Liver (tissue), 9 donors: Measurements from ENCODE around the gene PASK. TPM values are rescaled to one million over a fixed set of nuclear protein-coding genes. Genes with fewer than 3 reads are reported as not detected.

Experiments used
- DNase-seq: peaks from one replicate; pipeline ENCODE4 v3.0.0-alpha.2; 2017; ENCODE audit warnings: low spot score
- H3K27ac ChIP-seq, 2 donors: one replicate each; pipeline ENCODE4 v1.7.0; 2013; ENCODE audit warnings: inconsistent platforms in 2 of 2, low read length in 2 of 2, control low read depth in 1 of 2, low read depth in 1 of 2, mild to moderate bottlenecking in 1 of 2
- H3K27me3 ChIP-seq, 4 donors: one replicate each; pipeline versions ENCODE4 v1.6.1 to v1.7.0; 2013; ENCODE audit warnings: low read length in 3 of 4, inconsistent platforms in 1 of 4, mild to moderate bottlenecking in 1 of 4, moderate library complexity in 1 of 4; ENCODE audit not compliant: control insufficient read depth in 4 of 4, insufficient read depth in 4 of 4
- H3K36me3 ChIP-seq, 4 donors: one replicate each; pipeline versions ENCODE4 v1.6.1 to v1.7.0; 2013; ENCODE audit warnings: low read length in 3 of 4, mild to moderate bottlenecking in 3 of 4, low read depth in 1 of 4, moderate library complexity in 1 of 4; ENCODE audit not compliant: control insufficient read depth in 4 of 4, insufficient read depth in 3 of 4
- H3K4me1 ChIP-seq, 4 donors: one replicate each; pipeline versions ENCODE4 v1.6.1 to v1.7.0; 2013; ENCODE audit warnings: low read length in 3 of 4, mild to moderate bottlenecking in 3 of 4, moderate library complexity in 1 of 4; ENCODE audit not compliant: control insufficient read depth in 4 of 4, insufficient read depth in 4 of 4
- H3K4me3 ChIP-seq, 3 donors: one replicate each; pipeline versions ENCODE4 v1.6.1 to v1.7.0; 2013; ENCODE audit warnings: low read length in 3 of 3, control low read depth in 1 of 3, low read depth in 1 of 3, mild to moderate bottlenecking in 1 of 3
- H3K9ac ChIP-seq, 2 donors: one replicate each; pipeline ENCODE4 v1.7.0; 2013; ENCODE audit warnings: low read length in 2 of 2, mild to moderate bottlenecking in 2 of 2, moderate library complexity in 2 of 2, control low read depth in 1 of 2, low read depth in 1 of 2
- H3K9me3 ChIP-seq, 4 donors: one replicate each; pipeline versions ENCODE4 v1.6.1 to v1.7.0; 2013; ENCODE audit warnings: low read length in 3 of 4; ENCODE audit not compliant: control insufficient read depth in 4 of 4
- ATF3 ChIP-seq: IDR thresholded peaks from 2 replicates; pipeline ENCODE4 v1.6.1; 2016; ENCODE audit warnings: antibody characterized with exemption
- CTCF ChIP-seq: fragments of 150-350 bp; IDR thresholded peaks from 2 replicates; pipeline ENCODE4 v1.5.1; 2017; ENCODE audit warnings: improper control_type of control experiment, low read depth, low read length; ENCODE audit not compliant: missing input control
- EGR1 ChIP-seq, 2 donors: IDR thresholded peaks; 2 replicates each; pipeline ENCODE4 v1.6.1; 2016 to 2018; ENCODE audit warnings: antibody characterized with exemption in 2 of 2, low read depth in 2 of 2
- FOXA1 ChIP-seq: IDR thresholded peaks from 2 replicates; pipeline ENCODE4 v1.6.1; 2016; ENCODE audit warnings: antibody characterized with exemption
- GABPA ChIP-seq, 2 donors: IDR thresholded peaks in 1 of 2; conservative IDR thresholded peaks in 1 of 2; 2 replicates each; pipeline ENCODE4 v1.6.1; 2016; ENCODE audit warnings: antibody characterized with exemption in 2 of 2, mild to moderate bottlenecking in 1 of 2, moderate library complexity in 1 of 2
- HNF4A ChIP-seq, 2 donors: conservative IDR thresholded peaks; 2 replicates each; pipeline ENCODE4 v1.6.1; 2016; ENCODE audit warnings: antibody characterized with exemption in 2 of 2, mild to moderate bottlenecking in 2 of 2
- HNF4G ChIP-seq: IDR thresholded peaks from 2 replicates; pipeline ENCODE4 v1.6.1; 2016; ENCODE audit warnings: antibody characterized with exemption
- JUND ChIP-seq, 2 donors: IDR thresholded peaks; 2 replicates each; pipeline ENCODE4 v1.6.1; 2016; ENCODE audit warnings: antibody characterized with exemption in 2 of 2
- MAX ChIP-seq: IDR thresholded peaks from 2 replicates; pipeline ENCODE4 v1.6.1; 2016; ENCODE audit warnings: antibody characterized with exemption
- NR2F2 ChIP-seq: IDR thresholded peaks from 2 replicates; pipeline ENCODE4 v1.6.1; 2016; ENCODE audit warnings: antibody characterized with exemption
- RAD21 ChIP-seq, 2 donors: IDR thresholded peaks; 2 replicates each; pipeline ENCODE4 v1.6.1; 2016; ENCODE audit warnings: antibody characterized with exemption in 2 of 2, mild to moderate bottlenecking in 2 of 2
- REST ChIP-seq: IDR thresholded peaks from 2 replicates; pipeline ENCODE4 v1.6.1; 2016; ENCODE audit warnings: antibody characterized with exemption, mild to moderate bottlenecking
- RXRA ChIP-seq, 2 donors: IDR thresholded peaks; 2 replicates each; pipeline ENCODE4 v1.6.1; 2017 to 2018; ENCODE audit warnings: antibody characterized with exemption in 2 of 2, mild to moderate bottlenecking in 1 of 2
- SP1 ChIP-seq: IDR thresholded peaks from 2 replicates; pipeline ENCODE4 v1.6.1; 2018; ENCODE audit warnings: antibody characterized with exemption, mild to moderate bottlenecking
- ZBTB33 ChIP-seq: IDR thresholded peaks from 2 replicates; pipeline ENCODE4 v1.6.1; 2016; ENCODE audit warnings: antibody characterized with exemption
- whole genome bisulfite sequencing: extraction: QIAGEN DNeasy Blood & Tissue Kit; methylation state at CpG from one replicate; pipeline ENCODE4 v1.1.7; 2013; 5-methylcytosine and 5-hydroxymethylcytosine counted together
- polyA plus RNA-seq, 2 donors: library from polyadenylated mRNA; stranded (reverse) in 1 of 2; unstranded in 1 of 2; fragments of 200-250 nt in 1 of 2; fragments of >200 nt in 1 of 2; fragmentation: Nextera tagmentation in 1 of 2; extraction: Ambion mirVana in 1 of 2; gene quantifications; one replicate each; pipeline versions ENCODE4 v1.2.1 to v1.2.3, GENCODE V29; 2013 to 2015
- total RNA-seq, 2 donors: library from RNA; depleted of rRNA; stranded (reverse); fragments of >200 nt; gene quantifications; one replicate each; pipeline ENCODE4 v1.2.3, GENCODE V29; 2014
- donor health status: healthy.
- donor health status: healthy.
- donor health status: healthy.
- donor health status: healthy.
- donor health status: healthy.

Gene PASK
- total and polyA plus RNA-seq, 4 donors: 0.96 to 8.8 (median 2.9) TPM

- Histone ChIP-seq H3K4me1 (no peaks in the 10 kb centered on the region), H3K36me3 (peaks cover 12 to 73% (median 27%) of the 10 kb centered on the region in 4 donors), H3K27me3 (no peaks in the 10 kb centered on the region), H3K27ac (no peak overlapping the region), H3K4me3 (no peak overlapping the region), H3K9ac (no peak overlapping the region), H3K9me3 (no peaks in the 10 kb centered on the region)
- TF ChIP-seq JUND (IDR thresholded peaks at IDR 0.05) (no peak), REST (no peak), HNF4G (no peak), SP1 (no peak), NR2F2 (no peak), ZBTB33 (no peak), CTCF (no peak), ATF3 (no peak), EGR1 (IDR thresholded peaks at IDR 0.05; ENCODE audit: low read depth in 2 of 2) (no peak), GABPA (IDR thresholded peaks at IDR 0.05 in 1 of 2, conservative IDR thresholded peaks at IDR 0.05 in 1 of 2) (no peak), RAD21 (IDR thresholded peaks at IDR 0.05) (no peak), FOXA1 (no peak)
- 92% methylated on average over 14 of the region's 14 CpGs for WGBS
- DNase-seq: no peak
These were observed 76.6 kb downstream of the PASK start for GRCh38 chr2:241072553-241073165.

- Histone ChIP-seq H3K27ac (no peak overlapping the region), H3K4me3 (no peak overlapping the region), H3K27me3 (no peaks in the 10 kb centered on the region), H3K4me1 (no peaks in the 10 kb centered on the region), H3K9me3 (no peaks in the 10 kb centered on the region), H3K36me3 (peaks cover 12 to 78% (median 29%) of the 10 kb centered on the region in 4 donors), H3K9ac (no peak overlapping the region)
- TF ChIP-seq REST (no peak), SP1 (no peak), ATF3 (no peak), HNF4A (conservative IDR thresholded peaks at IDR 0.05) (no peak), ZBTB33 (no peak), MAX (no peak), EGR1 (IDR thresholded peaks at IDR 0.05; ENCODE audit: low read depth in 2 of 2) (no peak), RXRA (IDR thresholded peaks at IDR 0.05) (no peak), RAD21 (IDR thresholded peaks at IDR 0.05) (no peak), HNF4G (no peak)
- DNase-seq: no peak
- WGBS: 92% methylated on average over 9 of the region's 9 CpGs
These were observed 77.1 kb downstream of the PASK start for GRCh38 chr2:241072151-241072550.
